H1 (cell line): ENCODE data around the gene TLR9. TPM values are rescaled to one million over a fixed set of nuclear protein-coding genes. Genes with fewer than 3 reads are reported as not detected.

Experiments
- CTCF ChIA-PET: fragments of 300-600 bp; sonication (Branson Sonifier 250); formaldehyde crosslinking; loops from one replicate; lab custom pipeline; 2021; ENCODE audit not compliant: partially characterized antibody; lab: Charles Lee
- POLR2A ChIA-PET: fragments of 300-600 bp; sonication (Branson Sonifier 250); formaldehyde crosslinking; loops from one replicate; lab custom pipeline; 2021; ENCODE audit warnings: inconsistent platforms; ENCODE audit not compliant: partially characterized antibody; lab: Charles Lee
- DNase-seq, 2 experiments: peaks; one replicate each; pipeline versions ENCODE4 v3.0.0 to v3.0.0-alpha.2; 2010 to 2022; ENCODE audit warnings: low spot score in 2 of 2, low read depth in 1 of 2, mixed read lengths in 1 of 2
- FAIRE-seq: peaks from 2 replicates; lab custom pipeline; 2011; peaks lifted over from hg19 to GRCh38; lab: Jason Lieb, UNC
- H2AFZ ChIP-seq: 2 replicates; pipeline ENCODE4 v1.8.1; 2012; ENCODE audit warnings: low read length, inconsistent platforms
- H2AK5ac ChIP-seq: 2 replicates; pipeline ENCODE4 v1.6.1; 2013; ENCODE audit warnings: low read depth, low read length
- H2BK120ac ChIP-seq: replicated peaks from 2 replicates; pipeline ENCODE3; 2013; ENCODE audit warnings: low read depth, low read length, inconsistent platforms
- H2BK12ac ChIP-seq: 2 replicates; pipeline ENCODE4 v1.6.1; 2013; ENCODE audit warnings: low read depth, low read length
- H2BK15ac ChIP-seq: 2 replicates; pipeline ENCODE4 v1.6.1; 2013; ENCODE audit warnings: low read length
- H2BK20ac ChIP-seq: 2 replicates; pipeline ENCODE4 v1.6.1; 2013; ENCODE audit warnings: low read length
- H2BK5ac ChIP-seq: 2 replicates; pipeline ENCODE4 v1.6.1; 2013; ENCODE audit warnings: low read depth, low read length
- H3K14ac ChIP-seq: 2 replicates; pipeline ENCODE4 v1.6.1; 2013; ENCODE audit warnings: inconsistent platforms; ENCODE audit not compliant: insufficient read length
- H3K18ac ChIP-seq: 2 replicates; pipeline ENCODE4 v1.6.1; 2013; ENCODE audit warnings: low read length; ENCODE audit errors: extremely low read depth
- H3K23ac ChIP-seq: 2 replicates; pipeline ENCODE4 v1.6.1; 2013; ENCODE audit warnings: inconsistent platforms; ENCODE audit not compliant: insufficient read length
- H3K23me2 ChIP-seq: 2 replicates; pipeline ENCODE4 v1.6.1; 2013; ENCODE audit warnings: low read depth, low read length
- H3K27ac ChIP-seq: 2 replicates; pipeline ENCODE4 v1.6.1; 2011; ENCODE audit warnings: low read depth, low read length, inconsistent platforms
- H3K27me3 ChIP-seq, 4 experiments: replicated peaks in 1 of 4; 1 replicate in 1 of 4; 2 replicates in 3 of 4; pipeline versions ENCODE4 v1.6.1 to v1.8.1; 2011 to 2013; ENCODE audit warnings: low read length in 3 of 4, mild to moderate bottlenecking in 3 of 4, inconsistent platforms in 2 of 4, mixed read lengths in 2 of 4, moderate library complexity in 1 of 4; ENCODE audit not compliant: control insufficient read depth in 3 of 4, insufficient read depth in 3 of 4; ENCODE audit errors: extremely low read depth in 1 of 4
- H3K36me3 ChIP-seq, 4 experiments: 2 replicates each; pipeline versions ENCODE4 v1.6.1 to v1.8.1; 2011 to 2013; ENCODE audit warnings: mild to moderate bottlenecking in 4 of 4, low read length in 3 of 4, moderate library complexity in 2 of 4, control low read depth in 1 of 4, inconsistent platforms in 1 of 4; ENCODE audit not compliant: insufficient read depth in 4 of 4, control insufficient read depth in 2 of 4
- H3K4ac ChIP-seq: replicated peaks from 2 replicates; pipeline ENCODE3; 2013; ENCODE audit warnings: low read length, low read depth, mixed read lengths, inconsistent platforms; ENCODE audit not compliant: insufficient read length
- H3K4me1 ChIP-seq, 4 experiments: replicated peaks in 1 of 4; 1 replicate in 1 of 4; 2 replicates in 3 of 4; pipeline versions ENCODE4 v1.6.1 to v1.8.1; 2011 to 2013; ENCODE audit warnings: low read length in 3 of 4, inconsistent platforms in 2 of 4, mixed read lengths in 1 of 4; ENCODE audit not compliant: insufficient read depth in 4 of 4, control insufficient read depth in 3 of 4
- H3K4me2 ChIP-seq, 2 experiments: 2 replicates each; pipeline versions ENCODE4 v1.6.1 to v1.8.1; 2011 to 2013; ENCODE audit warnings: low read depth in 2 of 2, low read length in 2 of 2, control low read depth in 1 of 2, inconsistent platforms in 1 of 2, mild to moderate bottlenecking in 1 of 2; ENCODE audit not compliant: insufficient read depth in 1 of 2
- H3K4me3 ChIP-seq, 4 experiments: fragments of 200-600, 300-600 bp in 1 of 4; sonication (generic), shearing (Covaris generic), sonication (Bioruptor Twin) in 1 of 4; 2 replicates each; pipeline versions ENCODE4 v1.5.1 to v1.8.1; 2011 to 2016; ENCODE audit warnings: low read length in 4 of 4, low read depth in 3 of 4, control low read depth in 2 of 4, inconsistent platforms in 2 of 4, mild to moderate bottlenecking in 2 of 4, mixed read lengths in 1 of 4, moderate library complexity in 1 of 4; ENCODE audit not compliant: insufficient read depth in 2 of 4; ENCODE audit errors: extremely low read depth in 1 of 4
- H3K56ac ChIP-seq: replicated peaks from 2 replicates; pipeline ENCODE3; 2013; ENCODE audit warnings: low read depth, mild to moderate bottlenecking, mixed read lengths, low read length, inconsistent platforms; ENCODE audit not compliant: insufficient read length
- H3K79me1 ChIP-seq: 2 replicates; pipeline ENCODE4 v1.6.1; 2013; ENCODE audit warnings: low read depth, low read length, control low read depth
- H3K79me2 ChIP-seq, 2 experiments: 2 replicates each; pipeline versions ENCODE4 v1.6.1 to v1.8.1; 2012 to 2013; ENCODE audit warnings: low read length in 2 of 2, mild to moderate bottlenecking in 2 of 2, inconsistent platforms in 1 of 2; ENCODE audit not compliant: insufficient read depth in 2 of 2, control insufficient read depth in 1 of 2
- H3K9ac ChIP-seq, 4 experiments: replicated peaks in 1 of 4; 1 replicate in 1 of 4; 2 replicates in 3 of 4; pipeline versions ENCODE4 v1.6.1 to v1.8.1; 2011 to 2013; ENCODE audit warnings: low read depth in 3 of 4, low read length in 3 of 4, control low read depth in 2 of 4, mild to moderate bottlenecking in 2 of 4, moderate library complexity in 2 of 4, inconsistent platforms in 1 of 4; ENCODE audit errors: extremely low read depth in 1 of 4
- H3K9me3 ChIP-seq, 2 experiments: 2 replicates each; pipeline versions ENCODE4 v1.6.1 to v1.8.1; 2012 to 2013; ENCODE audit warnings: mild to moderate bottlenecking in 2 of 2, moderate library complexity in 2 of 2, control low read depth in 1 of 2, inconsistent platforms in 1 of 2, low read depth in 1 of 2, low read length in 1 of 2, mixed read lengths in 1 of 2; ENCODE audit not compliant: insufficient read depth in 2 of 2
- H4K20me1 ChIP-seq, 2 experiments: replicated peaks in 1 of 2; 2 replicates each; pipeline versions ENCODE3 to v1.8.1; 2011 to 2013; ENCODE audit warnings: inconsistent platforms in 2 of 2, low read length in 2 of 2, mild to moderate bottlenecking in 1 of 2; ENCODE audit not compliant: insufficient read depth in 2 of 2, control insufficient read depth in 1 of 2
- H4K5ac ChIP-seq: 2 replicates; pipeline ENCODE4 v1.6.1; 2013; ENCODE audit warnings: low read length, low read depth, mixed read lengths, inconsistent platforms; ENCODE audit not compliant: insufficient read length
- H4K8ac ChIP-seq: 2 replicates; pipeline ENCODE4 v1.8.0; 2013; ENCODE audit warnings: mild to moderate bottlenecking, moderate library complexity, low read length, inconsistent platforms; ENCODE audit not compliant: insufficient read depth; ENCODE audit errors: extremely low read depth
- H4K91ac ChIP-seq: replicated peaks from 2 replicates; pipeline ENCODE3; 2013; ENCODE audit warnings: low read length, mixed read lengths, inconsistent platforms; ENCODE audit not compliant: insufficient read length
- CTBP2 ChIP-seq: IDR thresholded peaks from 2 replicates; pipeline ENCODE4 v1.7.0; 2011; ENCODE audit warnings: borderline replicate concordance, mild to moderate bottlenecking, moderate library complexity, mixed read lengths, low read length; ENCODE audit not compliant: insufficient read depth, insufficient read length
- JUN ChIP-seq: IDR thresholded peaks from 2 replicates; pipeline ENCODE4 v1.6.1; 2011; ENCODE audit warnings: low read depth, mild to moderate bottlenecking, improper control_type of control experiment, low read length
- RFX5 ChIP-seq: IDR thresholded peaks from 2 replicates; pipeline ENCODE4 v1.6.1; 2011; ENCODE audit warnings: low read depth, low read length, improper control_type of control experiment, borderline replicate concordance
- SIN3A ChIP-seq, 2 experiments: IDR thresholded peaks in 1 of 2; conservative IDR thresholded peaks in 1 of 2; 2 replicates each; pipeline ENCODE4 v1.6.1; 2011 to 2012; ENCODE audit warnings: low read length in 2 of 2, improper control_type of control experiment in 1 of 2, low read depth in 1 of 2, mild to moderate bottlenecking in 1 of 2
- SP1 ChIP-seq: IDR thresholded peaks from 2 replicates; pipeline ENCODE4 v1.6.1; 2011; ENCODE audit warnings: low read depth, low read length
- WGBS, 2 experiments: shearing (Covaris generic) in 1 of 2; methylation state at CpG; one replicate each; pipeline versions ENCODE4 v1.1.6 to v1.1.7; 2013 to 2015; ENCODE audit warnings: low lambda C conversion rate in 2 of 2, mixed read lengths in 2 of 2, inconsistent platforms in 1 of 2, low coverage in 1 of 2, missing lambda C conversion rate in 1 of 2; ENCODE audit not compliant: insufficient replicate concordance in 2 of 2, insufficient coverage in 1 of 2, insufficient read length in 1 of 2; ENCODE audit errors: extremely low coverage in 1 of 2, missing lambda C conversion rate in 1 of 2; 5-methylcytosine and 5-hydroxymethylcytosine counted together
- polyA plus RNA-seq, 7 experiments: library from polyadenylated mRNA; depleted of rRNA in 3 of 7; stranded (reverse) in 5 of 7; unstranded in 2 of 7; fragments of >200 nt in 5 of 7; fragments of 200-250 nt in 2 of 7; gene quantifications; 1 replicate in 5 of 7; 2 replicates in 1 of 7; 4 replicates in 1 of 7; pipeline versions ENCODE4 v1.2.1 to v1.2.3, GENCODE V29; 2011 to 2013; ENCODE audit warnings: missing spikeins in 2 of 7, mixed read lengths in 2 of 7
- total RNA-seq: library from RNA; stranded (reverse); fragmentation: NEBNext Ultra II Directional; extraction: Animal tissue kit (Norgen Biotek cat#: 25700); gene quantifications from 2 replicates; pipeline ENCODE4 v1.2.1, GENCODE V29; 2021

Gene TLR9
- total and polyA plus RNA-seq, 2 of the 8 experiments (the other 6 are each of a cell fraction or from before 2014, with no cell fraction given) = 0.05 TPM; not detected in 1

DNA sequence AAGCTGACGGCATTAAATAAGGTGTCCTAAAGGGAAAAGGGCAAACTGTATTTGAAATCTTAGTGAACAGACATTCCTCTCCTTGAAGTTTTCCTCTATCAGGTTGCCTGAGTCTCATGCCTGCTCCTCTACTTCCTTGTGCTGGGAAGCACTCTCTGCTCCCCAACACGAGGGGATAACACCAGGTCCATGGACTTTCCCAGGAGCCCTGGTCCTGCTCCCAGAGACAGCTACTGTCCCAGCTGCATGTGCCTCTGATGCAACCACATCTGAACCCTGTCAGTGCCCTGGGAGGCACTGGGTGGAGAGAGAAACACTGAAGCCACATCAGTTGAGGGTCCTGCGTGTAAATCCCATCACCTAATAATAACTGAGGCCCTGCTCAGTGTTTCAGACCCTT, 7.4 kb downstream of the TLR9 start:
- no peak overlapping the region for H4K8ac ChIP-seq
- H2AFZ ChIP-seq = no peak overlapping the region
- no peak overlapping the region for H3K4ac ChIP-seq
- H3K79me2 ChIP-seq = no peaks in the 10 kb centered on the region
- H3K9ac ChIP-seq = no peak overlapping the region
- H3K56ac ChIP-seq = no peak overlapping the region
- H3K14ac ChIP-seq = no peak overlapping the region
- POLR2A ChIA-PET = interaction anchor here (0.8 to 1.5 kb wide), 2 partner anchors 18 to 31 kb away, joined by 3 read pairs; no protein-coding TSS in a partner anchor
- H2BK12ac ChIP-seq = no peak overlapping the region
- peaks cover 7 to 22% (median 16%) of the 10 kb centered on the region in 4 experiments; a peak in 6 of 8 replicates for H3K36me3 ChIP-seq
- H2AK5ac ChIP-seq = no peak overlapping the region; the same call in 1 of the 2 replicates
- DNase-seq = no peak
- H4K20me1 ChIP-seq = peaks cover 0 to 2% of the 10 kb centered on the region in 2 experiments
- no peaks in the 10 kb centered on the region for H3K79me1 ChIP-seq
- no peak overlapping the region for H4K91ac ChIP-seq
- H2BK5ac ChIP-seq = no peak overlapping the region
- no peak overlapping the region for H2BK15ac ChIP-seq
- H3K9me3 ChIP-seq = no peaks in the 10 kb centered on the region
- H3K4me1 ChIP-seq = peaks cover 0 to 2% (median 0%) of the 10 kb centered on the region in 4 experiments; a peak in 2 of 7 replicates
- H2BK120ac ChIP-seq = no peak overlapping the region
- no peak overlapping the region for H2BK20ac ChIP-seq
- WGBS, 2 experiments = 83% methylated on average over 3 of the region's 3 CpGs; no CpG with 5 or more reads in 1 of the 2 experiments
- H3K23me2 ChIP-seq = no peaks in the 10 kb centered on the region
- no peak overlapping the region for H3K4me3 ChIP-seq
- H3K27me3 ChIP-seq = no peaks in the 10 kb centered on the region
- no peak overlapping the region for H3K27ac ChIP-seq
- no peak overlapping the region for H3K4me2 ChIP-seq
- H3K18ac ChIP-seq = no peak overlapping the region
- no peak overlapping the region for H4K5ac ChIP-seq
- FAIRE-seq = no peak
- H3K23ac ChIP-seq = no peak overlapping the region
- CTCF ChIA-PET = interaction anchor here (0.7 to 20.4 kb wide), 8 partner anchors 10 to 133 kb away, joined by 3 to 336 read pairs (median 4); partner anchors contain the start of gene TWF2
- TF ChIP-seq CTBP2 (no peak), JUN (no peak), RFX5 (no peak), SP1 (no peak), SIN3A (conservative IDR thresholded peaks at IDR 0.05 in 1 of 2, IDR thresholded peaks at IDR 0.05 in 1 of 2; ENCODE audit: low read depth in 1 of 2, low read length in 2 of 2) (no peak)
